ENCODE data around the gene BACE1.
"Not testable (repeated sequence)": the region's sequence is repeated elsewhere in the genome, so short reads cannot be mapped to it uniquely, and the experiment has no call there.

The BACE1 gene

GRCh38 chr11:117273550-117274289, 42.3 kb downstream of the BACE1 start:
- no peak for TF ChIP-seq ZFX (IDR thresholded peaks at IDR 0.05; ENCODE audit: borderline replicate concordance)
- TF ChIP-seq, protein P1, sequence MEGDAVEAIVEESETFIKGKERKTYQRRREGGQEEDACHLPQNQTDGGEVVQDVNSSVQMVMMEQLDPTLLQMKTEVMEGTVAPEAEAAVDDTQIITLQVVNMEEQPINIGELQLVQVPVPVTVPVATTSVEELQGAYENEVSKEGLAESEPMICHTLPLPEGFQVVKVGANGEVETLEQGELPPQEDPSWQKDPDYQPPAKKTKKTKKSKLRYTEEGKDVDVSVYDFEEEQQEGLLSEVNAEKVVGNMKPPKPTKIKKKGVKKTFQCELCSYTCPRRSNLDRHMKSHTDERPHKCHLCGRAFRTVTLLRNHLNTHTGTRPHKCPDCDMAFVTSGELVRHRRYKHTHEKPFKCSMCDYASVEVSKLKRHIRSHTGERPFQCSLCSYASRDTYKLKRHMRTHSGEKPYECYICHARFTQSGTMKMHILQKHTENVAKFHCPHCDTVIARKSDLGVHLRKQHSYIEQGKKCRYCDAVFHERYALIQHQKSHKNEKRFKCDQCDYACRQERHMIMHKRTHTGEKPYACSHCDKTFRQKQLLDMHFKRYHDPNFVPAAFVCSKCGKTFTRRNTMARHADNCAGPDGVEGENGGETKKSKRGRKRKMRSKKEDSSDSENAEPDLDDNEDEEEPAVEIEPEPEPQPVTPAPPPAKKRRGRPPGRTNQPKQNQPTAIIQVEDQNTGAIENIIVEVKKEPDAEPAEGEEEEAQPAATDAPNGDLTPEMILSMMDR (IDR thresholded peaks at IDR 0.05) = no peak
- no peak overlapping the region for H3K27ac ChIP-seq

DNA sequence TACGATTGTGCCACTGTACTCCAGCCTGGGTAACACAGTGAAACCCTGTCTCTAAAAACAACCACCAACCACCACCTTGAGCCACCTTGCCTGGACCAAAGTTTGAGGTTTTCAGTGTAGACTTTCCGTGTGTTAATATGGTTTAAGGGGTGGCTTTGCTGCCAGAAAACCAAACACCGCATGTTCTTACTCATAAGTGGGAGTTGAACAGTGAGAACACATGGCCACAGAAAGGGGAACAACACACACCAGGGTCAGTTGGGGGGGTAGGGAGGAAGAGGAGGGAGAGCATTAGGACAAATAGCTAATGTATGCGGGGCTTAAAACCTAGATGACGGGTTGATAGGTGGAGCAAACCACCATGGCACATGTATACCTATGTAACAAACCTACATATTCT, 43.9 kb downstream of the BACE1 start:
- H3K27ac ChIP-seq = not testable (repeated sequence)

DNA sequence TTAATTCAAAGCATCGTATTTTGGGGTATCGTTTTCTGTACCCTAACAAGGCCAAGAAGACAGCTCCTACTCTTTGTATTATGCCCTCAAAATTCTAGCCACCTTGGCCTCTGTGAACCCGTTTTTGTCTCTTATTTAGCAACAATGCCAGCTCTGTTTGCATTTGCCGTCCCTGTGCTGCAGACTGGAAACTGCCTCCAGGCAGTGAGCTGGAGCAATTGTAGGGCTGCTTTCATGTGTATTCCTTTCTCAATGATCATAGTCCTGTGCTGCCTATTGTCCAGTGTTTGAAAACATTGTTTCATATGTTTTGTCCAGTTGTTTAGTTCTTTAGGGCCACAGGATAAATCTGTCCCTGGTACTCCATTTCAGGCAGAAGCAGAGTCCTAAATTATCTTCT, 44.8 kb downstream of the BACE1 start:
- no peak for TF ChIP-seq ZFX (IDR thresholded peaks at IDR 0.05; ENCODE audit: borderline replicate concordance)
- TF ChIP-seq, protein P1 (IDR thresholded peaks at IDR 0.05) = no peak
- no peak overlapping the region for H3K27ac ChIP-seq

- no peak overlapping the region for H3K27ac ChIP-seq
- TF ChIP-seq ZFX (IDR thresholded peaks at IDR 0.05; ENCODE audit: borderline replicate concordance) = no peak
- TF ChIP-seq, protein P1 (IDR thresholded peaks at IDR 0.05) = no peak
These were observed 46.2 kb downstream of the BACE1 start for GRCh38 chr11:117269856-117270255.

- TF ChIP-seq, protein P1 (IDR thresholded peaks at IDR 0.05) = no peak
- no peak for TF ChIP-seq ZFX (IDR thresholded peaks at IDR 0.05; ENCODE audit: borderline replicate concordance)
- no peak overlapping the region for H3K27ac ChIP-seq
These were observed 50.3 kb downstream of the BACE1 start for GRCh38 chr11:117265745-117266144.

- not testable (repeated sequence) for H3K27ac ChIP-seq
These were observed 51.3 kb downstream of the BACE1 start for GRCh38 chr11:117264624-117265323.

DNA sequence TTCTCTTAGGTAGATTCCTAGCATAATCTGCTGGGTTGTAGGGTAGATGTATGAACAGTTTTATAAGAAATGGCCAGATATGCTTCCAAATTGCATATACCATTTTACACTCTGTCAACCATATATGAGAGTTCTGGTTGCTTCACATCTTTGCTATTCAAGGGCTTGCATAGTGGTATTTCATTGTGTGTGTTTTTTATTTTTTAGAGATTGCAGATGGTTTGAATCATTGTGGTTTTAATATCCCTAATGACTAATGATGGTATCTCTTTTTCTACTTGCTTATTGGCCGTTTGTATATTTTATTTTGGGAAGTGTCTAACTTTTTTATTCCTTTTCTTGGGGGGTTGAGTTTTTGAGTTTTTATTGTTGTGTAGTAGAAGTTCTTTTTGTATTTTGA, 56.6 kb downstream of the BACE1 start:
- TF ChIP-seq, protein P1 (IDR thresholded peaks at IDR 0.05) = no peak
- TF ChIP-seq ZFX (IDR thresholded peaks at IDR 0.05; ENCODE audit: borderline replicate concordance) = no peak
- no peak overlapping the region for H3K27ac ChIP-seq

- TF ChIP-seq, protein P1 (IDR thresholded peaks at IDR 0.05) = no peak
- TF ChIP-seq ZFX (IDR thresholded peaks at IDR 0.05; ENCODE audit: borderline replicate concordance) = no peak
- H3K27ac ChIP-seq = no peak overlapping the region
These were observed 57.5 kb downstream of the BACE1 start for GRCh38 chr11:117258576-117258975.
